ENCODE data around the gene TRIM68. TPM values are rescaled to one million over a fixed set of nuclear protein-coding genes. Genes with fewer than 3 reads are reported as not detected.

The TRIM68 gene
- total RNA-seq, result 13.8 TPM

GRCh38 chr11:4607781-4608666, at the start of gene TRIM68:
Gene TRIM68, minus strand, starts transcription at chr11:4608231. Its CDS starts 2,727 bp downstream, at chr11:4605504.

DNA sequence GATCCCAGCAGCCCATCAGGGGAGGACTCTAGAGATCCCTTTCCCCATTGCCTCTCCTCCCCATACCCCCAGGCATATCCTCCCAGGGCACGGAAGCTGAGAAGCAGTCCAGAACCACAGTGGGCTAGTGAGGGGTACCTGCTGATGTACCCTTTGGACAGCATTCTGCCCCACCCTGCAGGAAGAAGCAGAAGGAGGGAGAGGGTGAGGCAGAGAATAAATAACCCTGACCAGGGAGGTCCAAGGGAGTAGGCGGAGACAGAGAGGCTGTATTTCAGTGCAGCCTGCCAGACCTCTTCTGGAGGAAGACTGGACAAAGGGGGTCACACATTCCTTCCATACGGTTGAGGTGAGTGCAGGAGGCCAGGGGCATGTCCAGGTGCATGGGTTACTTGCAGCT, 35.7 kb upstream of the TRIM68 start, which contains the start of gene OR51E1:
OR51E1 (plus strand) TSS at position 301 of the 400 bp plus-strand sequence. CDS start 8,545 bp downstream, outside the sequence.

DNA sequence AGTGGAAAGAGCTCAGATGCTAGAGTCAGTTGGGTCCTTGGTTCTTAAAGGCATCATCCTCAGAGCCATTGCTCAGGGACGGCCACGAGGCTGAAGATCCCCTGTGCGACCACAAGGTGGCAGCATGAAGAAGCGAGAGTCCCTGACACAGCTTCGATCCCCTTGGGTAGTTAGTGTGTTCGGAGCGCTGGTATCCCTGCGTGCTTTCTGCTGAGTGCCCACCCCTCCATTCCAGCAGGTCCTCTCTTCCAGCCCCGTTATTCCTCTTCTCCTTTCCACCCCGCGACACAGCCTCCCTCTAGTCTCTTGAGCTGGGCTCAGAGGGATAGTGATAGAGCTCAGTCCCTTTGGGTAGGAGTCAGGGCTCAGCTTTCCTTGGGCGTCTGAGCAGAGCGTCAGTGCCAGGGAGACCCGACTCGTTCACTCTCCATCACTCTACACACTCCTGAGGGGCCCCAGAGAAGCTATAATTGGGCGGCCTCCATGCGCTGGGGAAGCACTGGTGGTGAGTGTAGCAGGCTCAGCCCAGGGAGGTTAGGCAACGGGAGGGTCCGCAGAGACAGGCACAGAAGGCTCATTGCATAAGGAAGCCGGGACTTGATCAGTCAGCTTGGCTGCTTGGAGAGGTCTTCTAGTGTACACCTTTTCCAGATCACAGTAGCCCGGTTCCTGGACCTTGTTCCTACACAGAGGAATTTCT, 29.1 kb upstream of the TRIM68 start, which contains the start of gene OR51D1:
OR51D1 (plus strand) TSS at position 516 of the 700 bp plus-strand sequence. CDS start 2,314 bp downstream, outside the sequence.

GRCh38 chr11:4593739-4594138, 14.3 kb downstream of the TRIM68 start, which contains the start of gene OR52I1:
Gene OR52I1, plus strand, starts transcription at chr11:4594039. Its CDS starts 0 bp downstream, at chr11:4594039.

GRCh38 chr11:4581443-4581842, 26.6 kb downstream of the TRIM68 start, which contains the start of gene OR52I2:
Gene OR52I2, plus strand, starts transcription at chr11:4581743.

Other genes starting within 250 kb of the TRIM68 start
- gene OR52B4, start 239.8 kb downstream of the TRIM68 start, total RNA-seq, result not detected
- gene TRIM21, start 214.5 kb downstream of the TRIM68 start, total RNA-seq, result 2.8 TPM
- not detected for gene OR52K2, start 158.9 kb downstream of the TRIM68 start, total RNA-seq
- not detected for gene OR52K1, start 125.6 kb downstream of the TRIM68 start, total RNA-seq
- not detected for gene OR52M1, start 63.0 kb downstream of the TRIM68 start, total RNA-seq
- gene OR52I2, start 26.5 kb downstream of the TRIM68 start, total RNA-seq, result not detected
- not detected for gene OR52I1, start 14.2 kb downstream of the TRIM68 start, total RNA-seq
- not detected for gene OR51D1, start 29.2 kb upstream of the TRIM68 start, total RNA-seq
- not detected for gene OR51E1, start 35.8 kb upstream of the TRIM68 start, total RNA-seq
- gene OR51E2, start 89.6 kb upstream of the TRIM68 start, total RNA-seq, result not detected
- not detected for gene MMP26, start 96.6 kb upstream of the TRIM68 start, total RNA-seq
- gene OR51F1, start 161.7 kb upstream of the TRIM68 start, total RNA-seq, result not detected
- not detected for gene OR52R1, start 196.1 kb upstream of the TRIM68 start, total RNA-seq
- not detected for gene OR51F2, start 213.1 kb upstream of the TRIM68 start, total RNA-seq
- gene OR51S1, start 241.0 kb upstream of the TRIM68 start, total RNA-seq, result not detected